ENCODE measurements around the gene THBS2.

Gene THBS2

GRCh38 chr6:169174516-169175359, 78.9 kb downstream of the THBS2 start:
- Histone ChIP-seq H3K9me3 (ENCODE audit: control insufficient read depth in 1 of 2, low read length in 2 of 2) (no peaks in the 10 kb centered on the region), H3K4me3 (ENCODE audit: low read depth in 1 of 2, low read length in 2 of 2) (no peak overlapping the region), H3K27me3 (ENCODE audit: low read depth, low read length) (no peaks in the 10 kb centered on the region), H3K4me1 (ENCODE audit: control insufficient read depth in 1 of 2, insufficient read depth in 2 of 2, low read length in 2 of 2) (no peaks in the 10 kb centered on the region), H3K27ac (ENCODE audit: low read length) (no peak overlapping the region), H3K36me3 (ENCODE audit: control insufficient read depth in 1 of 2, insufficient read depth in 2 of 2, low read length in 2 of 2) (no peaks in the 10 kb centered on the region)

GRCh38 chr6:169173532-169174268, 79.9 kb downstream of the THBS2 start:
- Histone ChIP-seq H3K9me3 (ENCODE audit: control insufficient read depth in 1 of 2, low read length in 2 of 2) (no peaks in the 10 kb centered on the region), H3K27me3 (ENCODE audit: low read depth, low read length) (no peaks in the 10 kb centered on the region), H3K4me3 (ENCODE audit: low read depth in 1 of 2, low read length in 2 of 2) (no peak overlapping the region), H3K4me1 (ENCODE audit: control insufficient read depth in 1 of 2, insufficient read depth in 2 of 2, low read length in 2 of 2) (no peaks in the 10 kb centered on the region), H3K36me3 (ENCODE audit: control insufficient read depth in 1 of 2, insufficient read depth in 2 of 2, low read length in 2 of 2) (no peaks in the 10 kb centered on the region), H3K27ac (ENCODE audit: low read length) (no peak overlapping the region)

GRCh38 chr6:169172946-169173345, 80.7 kb downstream of the THBS2 start:
- Histone ChIP-seq H3K9me3 (ENCODE audit: control insufficient read depth in 1 of 2, low read length in 2 of 2) (no peaks in the 10 kb centered on the region), H3K27me3 (ENCODE audit: low read depth, low read length) (no peaks in the 10 kb centered on the region), H3K36me3 (ENCODE audit: control insufficient read depth in 1 of 2, insufficient read depth in 2 of 2, low read length in 2 of 2) (no peaks in the 10 kb centered on the region), H3K4me3 (ENCODE audit: low read depth in 1 of 2, low read length in 2 of 2) (no peak overlapping the region), H3K27ac (ENCODE audit: low read length) (no peak overlapping the region), H3K4me1 (ENCODE audit: control insufficient read depth in 1 of 2, insufficient read depth in 2 of 2, low read length in 2 of 2) (no peaks in the 10 kb centered on the region)

- H3K4me1 ChIP-seq (ENCODE audit: control insufficient read depth in 1 of 2, insufficient read depth in 2 of 2, low read length in 2 of 2): no peaks in the 10 kb centered on the region
- no peaks in the 10 kb centered on the region for H3K36me3 ChIP-seq (ENCODE audit: control insufficient read depth in 1 of 2, insufficient read depth in 2 of 2, low read length in 2 of 2)
- no peak overlapping the region for H3K27ac ChIP-seq (ENCODE audit: low read length)
- H3K9me3 ChIP-seq (ENCODE audit: control insufficient read depth in 1 of 2, low read length in 2 of 2): no peaks in the 10 kb centered on the region
- no peaks in the 10 kb centered on the region for H3K27me3 ChIP-seq (ENCODE audit: low read depth, low read length)
- H3K4me3 ChIP-seq (ENCODE audit: low read depth in 1 of 2, low read length in 2 of 2): no peak overlapping the region
These were observed 81.2 kb downstream of the THBS2 start for GRCh38 chr6:169172456-169172855.

- H3K4me3 ChIP-seq (ENCODE audit: low read depth in 1 of 2, low read length in 2 of 2): no peak overlapping the region
- H3K9me3 ChIP-seq (ENCODE audit: control insufficient read depth in 1 of 2, low read length in 2 of 2): no peaks in the 10 kb centered on the region
- H3K36me3 ChIP-seq (ENCODE audit: control insufficient read depth in 1 of 2, insufficient read depth in 2 of 2, low read length in 2 of 2): no peaks in the 10 kb centered on the region
- no peaks in the 10 kb centered on the region for H3K27me3 ChIP-seq (ENCODE audit: low read depth, low read length)
- no peaks in the 10 kb centered on the region for H3K4me1 ChIP-seq (ENCODE audit: control insufficient read depth in 1 of 2, insufficient read depth in 2 of 2, low read length in 2 of 2)
- H3K27ac ChIP-seq (ENCODE audit: low read length): no peak overlapping the region
These were observed 81.7 kb downstream of the THBS2 start for GRCh38 chr6:169171951-169172350.

GRCh38 chr6:169171016-169171415, 82.6 kb downstream of the THBS2 start:
- H3K4me3 ChIP-seq (ENCODE audit: low read depth in 1 of 2, low read length in 2 of 2): no peak overlapping the region
- no peaks in the 10 kb centered on the region for H3K4me1 ChIP-seq (ENCODE audit: control insufficient read depth in 1 of 2, insufficient read depth in 2 of 2, low read length in 2 of 2)
- no peaks in the 10 kb centered on the region for H3K27me3 ChIP-seq (ENCODE audit: low read depth, low read length)
- H3K27ac ChIP-seq (ENCODE audit: low read length): no peak overlapping the region
- no peaks in the 10 kb centered on the region for H3K36me3 ChIP-seq (ENCODE audit: control insufficient read depth in 1 of 2, insufficient read depth in 2 of 2, low read length in 2 of 2)
- H3K9me3 ChIP-seq (ENCODE audit: control insufficient read depth in 1 of 2, low read length in 2 of 2): no peaks in the 10 kb centered on the region

- Histone ChIP-seq H3K27me3 (ENCODE audit: low read depth, low read length) (no peaks in the 10 kb centered on the region), H3K36me3 (ENCODE audit: control insufficient read depth in 1 of 2, insufficient read depth in 2 of 2, low read length in 2 of 2) (no peaks in the 10 kb centered on the region), H3K4me3 (ENCODE audit: low read depth in 1 of 2, low read length in 2 of 2) (no peak overlapping the region), H3K4me1 (ENCODE audit: control insufficient read depth in 1 of 2, insufficient read depth in 2 of 2, low read length in 2 of 2) (no peaks in the 10 kb centered on the region), H3K27ac (ENCODE audit: low read length) (no peak overlapping the region), H3K9me3 (ENCODE audit: control insufficient read depth in 1 of 2, low read length in 2 of 2) (no peaks in the 10 kb centered on the region)
These were observed 83.1 kb downstream of the THBS2 start for GRCh38 chr6:169170583-169170955.

- Histone ChIP-seq H3K4me3 (ENCODE audit: low read depth in 1 of 2, low read length in 2 of 2) (no peak overlapping the region), H3K27me3 (ENCODE audit: low read depth, low read length) (no peaks in the 10 kb centered on the region), H3K27ac (ENCODE audit: low read length) (no peak overlapping the region), H3K9me3 (ENCODE audit: control insufficient read depth in 1 of 2, low read length in 2 of 2) (no peaks in the 10 kb centered on the region), H3K4me1 (ENCODE audit: control insufficient read depth in 1 of 2, insufficient read depth in 2 of 2, low read length in 2 of 2) (no peaks in the 10 kb centered on the region), H3K36me3 (ENCODE audit: control insufficient read depth in 1 of 2, insufficient read depth in 2 of 2, low read length in 2 of 2) (no peaks in the 10 kb centered on the region)
These were observed 83.6 kb downstream of the THBS2 start for GRCh38 chr6:169169941-169170582.

GRCh38 chr6:169169375-169169774, 84.3 kb downstream of the THBS2 start:
- Histone ChIP-seq H3K9me3 (ENCODE audit: control insufficient read depth in 1 of 2, low read length in 2 of 2) (no peaks in the 10 kb centered on the region), H3K27ac (ENCODE audit: low read length) (no peak overlapping the region), H3K4me1 (ENCODE audit: control insufficient read depth in 1 of 2, insufficient read depth in 2 of 2, low read length in 2 of 2) (no peaks in the 10 kb centered on the region), H3K4me3 (ENCODE audit: low read depth in 1 of 2, low read length in 2 of 2) (no peak overlapping the region), H3K36me3 (ENCODE audit: control insufficient read depth in 1 of 2, insufficient read depth in 2 of 2, low read length in 2 of 2) (no peaks in the 10 kb centered on the region), H3K27me3 (ENCODE audit: low read depth, low read length) (no peaks in the 10 kb centered on the region)

GRCh38 chr6:169168706-169169105, 84.9 kb downstream of the THBS2 start:
- Histone ChIP-seq H3K36me3 (ENCODE audit: control insufficient read depth in 1 of 2, insufficient read depth in 2 of 2, low read length in 2 of 2) (no peaks in the 10 kb centered on the region), H3K27ac (ENCODE audit: low read length) (no peak overlapping the region), H3K4me3 (ENCODE audit: low read depth in 1 of 2, low read length in 2 of 2) (no peak overlapping the region), H3K27me3 (ENCODE audit: low read depth, low read length) (no peaks in the 10 kb centered on the region), H3K4me1 (ENCODE audit: control insufficient read depth in 1 of 2, insufficient read depth in 2 of 2, low read length in 2 of 2) (no peaks in the 10 kb centered on the region), H3K9me3 (ENCODE audit: control insufficient read depth in 1 of 2, low read length in 2 of 2) (no peaks in the 10 kb centered on the region)

GRCh38 chr6:169168302-169168630, 85.4 kb downstream of the THBS2 start:
- H3K9me3 ChIP-seq (ENCODE audit: control insufficient read depth in 1 of 2, low read length in 2 of 2): no peaks in the 10 kb centered on the region
- no peaks in the 10 kb centered on the region for H3K4me1 ChIP-seq (ENCODE audit: control insufficient read depth in 1 of 2, insufficient read depth in 2 of 2, low read length in 2 of 2)
- H3K27me3 ChIP-seq (ENCODE audit: low read depth, low read length): no peaks in the 10 kb centered on the region
- no peak overlapping the region for H3K27ac ChIP-seq (ENCODE audit: low read length)
- no peak overlapping the region for H3K4me3 ChIP-seq (ENCODE audit: low read depth in 1 of 2, low read length in 2 of 2)
- H3K36me3 ChIP-seq (ENCODE audit: control insufficient read depth in 1 of 2, insufficient read depth in 2 of 2, low read length in 2 of 2): no peaks in the 10 kb centered on the region

Measured in muscle layer of duodenum (tissue), 2 donors.